Anterior cingulate cortex (tissue), 58 donors: ENCODE data around the gene OGFOD3.
"Not testable (repeated sequence)": the region's sequence is repeated elsewhere in the genome, so short reads cannot be mapped to it uniquely, and the experiment has no call there.

Source experiments
- DNase-seq, 58 donors: peaks; one replicate each; lab custom pipeline; 2025; lab: John Stamatoyannopoulos, UW

The OGFOD3 gene

GRCh38 chr17:82436601-82437324 is 18.4 kb upstream of the OGFOD3 start:
- no peak for DNase-seq

- no peak for DNase-seq
Observed at GRCh38 chr17:82435601-82436583, 17.5 kb upstream of the OGFOD3 start.

- no peak for DNase-seq
Observed at GRCh38 chr17:82435103-82435502, 16.7 kb upstream of the OGFOD3 start.

DNA sequence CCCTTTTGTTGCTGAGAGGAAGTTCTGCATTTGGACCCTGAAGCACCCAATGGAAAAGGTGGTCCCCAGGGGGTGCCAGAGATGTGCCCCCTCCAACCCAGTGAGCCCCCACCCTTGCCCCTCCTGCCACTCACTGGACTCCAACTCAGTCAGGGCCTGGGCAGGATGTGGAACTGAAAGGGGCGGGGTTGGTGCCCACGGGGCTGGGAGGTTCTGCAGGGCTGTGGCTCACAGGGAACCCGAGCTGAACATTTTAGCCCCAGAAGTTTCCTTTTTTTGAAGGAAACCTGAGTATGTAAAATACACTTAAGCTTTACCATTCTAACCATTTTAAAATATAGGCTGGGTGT is 15.8 kb upstream of the OGFOD3 start:
- DNase-seq = no peak

- no peak for DNase-seq
Observed at GRCh38 chr17:82433560-82434215, 15.3 kb upstream of the OGFOD3 start.

DNA sequence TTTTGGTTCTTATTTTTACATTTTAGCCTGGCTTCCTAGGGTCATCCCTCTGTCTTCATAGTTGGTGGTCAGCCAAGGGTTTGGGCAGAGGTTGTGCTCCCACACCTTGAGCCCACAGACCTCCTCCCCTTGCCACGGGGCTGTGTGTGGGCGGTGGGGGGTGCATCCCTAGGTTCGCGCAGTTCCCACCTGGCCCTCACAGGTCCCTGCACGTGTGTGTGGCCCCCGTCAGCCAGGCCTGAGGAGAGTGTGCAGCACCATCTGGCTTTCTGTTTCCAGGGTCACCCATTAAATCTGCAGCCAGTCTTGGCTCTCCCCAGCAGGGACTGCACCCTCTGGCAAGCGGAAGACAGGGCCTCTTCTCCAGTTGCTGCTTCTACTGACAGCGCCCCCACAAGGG is 13.6 kb upstream of the OGFOD3 start:
- no peak for DNase-seq

GRCh38 chr17:82429824-82430223 is 11.4 kb upstream of the OGFOD3 start:
- DNase-seq = no peak

DNA sequence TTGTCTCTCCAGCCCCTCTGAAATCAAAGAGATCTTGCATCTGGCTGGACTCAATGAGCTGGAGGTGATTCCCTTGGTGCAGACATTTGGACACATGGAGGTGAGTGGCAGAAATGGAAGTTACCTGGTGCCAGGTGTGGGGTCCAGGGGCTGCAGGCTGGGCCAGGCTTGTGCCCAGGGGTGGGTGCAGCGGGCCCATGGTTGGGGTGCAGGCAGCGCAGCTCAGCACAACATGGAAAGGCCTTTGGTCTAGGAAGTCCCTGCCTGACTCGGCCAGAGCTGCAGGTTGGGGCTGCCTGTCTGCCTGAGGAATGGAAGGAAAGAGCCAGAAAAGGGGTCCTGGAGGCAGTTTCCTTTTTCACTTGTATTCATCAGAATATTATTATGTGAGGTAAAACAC is 10.2 kb upstream of the OGFOD3 start:
- no peak for DNase-seq

DNA sequence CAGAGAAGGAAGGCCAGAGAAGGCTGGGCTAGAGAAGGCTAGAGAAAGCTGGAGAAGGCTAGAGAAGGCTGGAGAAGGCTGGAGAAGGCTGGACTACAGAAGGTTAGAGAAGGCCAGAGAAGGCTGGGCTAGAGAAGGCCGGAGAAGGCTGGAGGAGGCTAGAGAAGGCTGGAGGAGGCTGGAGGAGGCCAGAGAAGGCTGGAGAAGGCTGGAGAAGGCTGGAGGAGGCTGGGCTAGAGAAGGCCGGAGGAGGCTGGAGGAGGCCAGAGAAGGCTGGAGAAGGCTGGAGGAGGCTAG is 6.4 kb upstream of the OGFOD3 start:
- no peak for DNase-seq

DNA sequence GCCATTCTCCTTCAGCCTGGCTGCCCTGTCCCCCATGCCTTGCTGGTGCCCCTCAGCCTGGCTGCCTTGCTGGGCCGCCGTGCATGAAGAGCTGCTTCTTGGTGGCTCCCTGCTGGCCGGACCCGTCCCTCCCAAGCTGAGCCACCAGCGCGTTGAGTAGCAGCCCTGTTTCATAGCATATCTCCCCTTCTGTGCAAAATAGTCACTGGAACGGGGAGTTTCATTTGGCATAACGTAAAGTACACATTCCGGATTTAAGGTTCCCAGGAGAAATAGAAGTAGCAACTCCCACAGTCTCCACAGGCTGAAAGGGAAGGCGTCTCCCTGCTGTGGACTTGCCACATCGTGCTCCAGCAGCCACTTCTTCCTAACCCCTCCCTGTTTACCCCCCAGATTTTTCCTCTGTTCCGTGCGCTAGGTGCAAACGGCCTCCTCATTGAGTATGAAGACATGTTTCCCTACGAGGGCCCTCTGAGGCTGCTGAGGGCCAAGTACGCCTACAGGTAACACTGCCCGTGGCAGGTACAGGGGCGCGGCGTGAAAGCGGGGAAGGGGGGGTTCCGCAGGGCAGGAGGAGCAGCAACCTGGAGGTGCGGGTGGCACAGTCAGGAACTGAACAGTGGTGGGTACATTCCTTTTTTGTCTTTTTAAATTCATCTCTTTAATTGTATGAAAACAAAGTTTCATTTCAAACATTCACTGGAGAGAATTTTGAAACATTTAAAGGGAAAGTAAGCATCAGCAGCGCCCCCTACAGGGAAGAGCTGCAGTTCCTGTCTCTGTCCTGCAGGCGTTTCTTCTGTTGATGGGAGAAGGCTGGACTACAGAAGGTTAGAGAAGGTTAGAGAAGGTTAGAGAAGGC is 5.8 kb upstream of the OGFOD3 start:
- peak in 3 of 58 donors; percentile 11 to 43 (median 18) for DNase-seq

DNA sequence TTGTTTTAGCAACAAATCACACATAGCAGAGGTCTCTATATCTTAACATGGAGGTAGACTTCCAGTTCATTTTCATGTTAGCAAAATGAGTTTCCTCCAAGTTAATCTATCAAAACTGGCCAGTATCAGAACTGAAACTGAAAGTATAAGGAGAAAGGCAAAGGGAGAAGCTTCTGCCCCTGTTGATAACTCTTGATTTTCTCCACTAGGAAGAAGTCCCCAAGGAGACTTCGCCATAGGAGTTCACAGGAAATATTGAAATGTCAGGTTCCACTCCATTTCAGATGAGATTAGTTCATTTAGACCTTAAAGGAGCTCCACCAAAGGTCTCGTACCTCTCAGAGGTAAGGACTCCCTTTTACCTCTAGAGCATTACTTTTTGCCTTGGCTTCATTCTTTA is 1.2 kb upstream of the OGFOD3 start:
- DNase-seq = no peak

- DNase-seq = no peak
Observed at GRCh38 chr17:82416771-82417170, 1.6 kb downstream of the OGFOD3 start.

DNA sequence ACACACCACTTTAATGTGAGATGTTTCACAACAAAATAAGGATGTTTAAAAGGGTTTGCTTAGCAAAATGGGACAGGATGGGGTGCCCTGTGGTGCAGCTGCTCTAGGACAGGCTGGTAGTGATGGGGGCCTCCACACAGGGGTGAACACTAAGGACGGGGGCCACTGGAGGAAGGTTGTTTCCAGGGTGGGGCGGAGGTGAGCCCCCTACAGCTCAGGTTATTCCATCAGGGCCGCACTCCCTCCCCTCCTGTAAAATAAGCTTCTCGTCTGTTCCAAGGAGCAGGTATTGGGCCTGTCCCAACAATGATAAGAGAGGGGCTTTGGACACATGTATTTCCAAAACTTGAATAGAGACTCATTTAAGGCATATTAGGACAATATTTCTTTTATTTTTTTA is 2.1 kb downstream of the OGFOD3 start:
- no peak for DNase-seq

- no peak for DNase-seq
Observed at GRCh38 chr17:82415786-82416185, 2.6 kb downstream of the OGFOD3 start.

DNA sequence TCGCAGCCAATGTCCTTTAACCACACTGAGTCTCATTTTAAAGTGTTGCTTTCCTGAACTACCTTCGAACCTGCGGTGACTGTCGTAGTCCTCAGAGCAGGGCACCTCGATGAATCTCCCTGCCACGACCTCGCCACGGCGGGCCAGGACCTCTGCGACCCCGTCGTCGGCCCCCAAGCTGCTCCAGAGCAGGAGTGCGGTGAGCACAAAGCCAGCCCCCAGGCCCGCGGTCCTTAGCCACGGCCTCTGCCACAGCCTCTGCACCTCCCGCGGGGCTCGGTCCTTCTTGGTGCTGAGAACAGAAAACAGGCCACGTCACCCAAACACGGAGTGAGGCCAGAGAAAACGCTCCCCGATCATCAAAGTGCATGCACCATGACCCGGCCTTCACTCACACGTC is 3.0 kb downstream of the OGFOD3 start:
- no peak for DNase-seq

DNA sequence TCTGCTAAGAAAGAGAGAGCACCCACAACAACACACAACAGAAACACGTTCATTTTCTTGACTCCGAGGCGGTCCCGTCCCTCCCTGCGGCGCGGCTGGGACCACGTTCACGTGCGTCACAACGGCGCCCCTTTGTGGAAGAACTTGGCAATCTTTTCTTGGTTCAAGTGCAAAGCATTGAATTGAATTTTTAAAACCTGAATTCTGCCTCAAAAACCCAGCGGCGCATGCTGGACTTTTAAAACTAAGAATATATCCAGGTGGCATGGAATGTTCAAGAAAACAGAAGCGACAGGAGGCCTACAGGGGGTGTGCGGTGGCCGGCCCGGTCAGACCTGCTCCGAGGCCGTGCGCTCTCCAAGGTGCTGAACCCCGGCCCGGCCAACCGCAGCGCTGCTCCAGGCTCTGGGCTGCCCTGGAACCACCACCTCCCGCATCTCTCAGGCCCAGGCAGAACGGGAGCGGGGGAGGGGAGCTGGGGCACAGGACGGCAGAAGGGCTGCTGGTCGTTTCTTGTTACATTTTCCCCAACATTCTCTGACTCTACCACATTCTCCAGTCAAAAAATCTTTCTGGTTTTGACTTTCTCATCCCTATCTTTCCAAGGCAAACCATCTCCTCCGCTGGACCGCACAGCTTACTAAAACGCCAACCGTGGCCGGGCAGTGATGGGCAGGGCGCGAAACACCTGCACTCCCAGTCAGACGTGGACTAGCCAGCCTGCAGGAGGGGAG is 3.7 kb downstream of the OGFOD3 start:
- peak in 48 of 58 donors; percentile 2 to 70 (median 44) for DNase-seq

- DNase-seq = no peak
Observed at GRCh38 chr17:82412535-82413520, 5.6 kb downstream of the OGFOD3 start.

GRCh38 chr17:82412081-82412480 is 6.3 kb downstream of the OGFOD3 start:
- not testable (repeated sequence) for DNase-seq
